Choroid plexus epithelial cell (primary cell): Measurements from ENCODE around the gene MAP4K2.

ENCODE experiments used
- DNase-seq: peaks from one replicate; pipeline ENCODE4 v3.0.0-alpha.2; 2010; ENCODE audit warnings: low read depth
- H3K4me3 ChIP-seq: 2 replicates; pipeline ENCODE4 v1.5.1; 2011; ENCODE audit warnings: low read depth, mild to moderate bottlenecking, control low read depth, low read length, moderate library complexity
- CTCF ChIP-seq: conservative IDR thresholded peaks from 2 replicates; pipeline ENCODE4 v1.5.1; 2011; ENCODE audit warnings: low read depth, mild to moderate bottlenecking, control low read depth, inconsistent platforms, low read length, moderate library complexity

MAP4K2 gene

GRCh38 chr11:64794526-64794925, 8.5 kb downstream of the MAP4K2 start:
- no peak overlapping the region for H3K4me3 ChIP-seq
- TF ChIP-seq CTCF = no peak
- DNase-seq = no peak

GRCh38 chr11:64793271-64794160, 9.5 kb downstream of the MAP4K2 start:
- H3K4me3 ChIP-seq = no peak overlapping the region
- no peak for TF ChIP-seq CTCF
- DNase-seq = no peak

- H3K4me3 ChIP-seq = no peak overlapping the region
- TF ChIP-seq CTCF = no peak
- DNase-seq = no peak
These were observed 10.5 kb downstream of the MAP4K2 start for GRCh38 chr11:64792482-64792881.

GRCh38 chr11:64791781-64792291, 11.2 kb downstream of the MAP4K2 start:
- no peak for DNase-seq
- no peak overlapping the region for H3K4me3 ChIP-seq
- no peak for TF ChIP-seq CTCF

- H3K4me3 ChIP-seq = no peak overlapping the region
These were observed 12.6 kb downstream of the MAP4K2 start for GRCh38 chr11:64790205-64791095.

More at GRCh38 chr11:64790205-64791095, 12.6 kb downstream of the MAP4K2 start:
- DNase-seq = no peak
- no peak for TF ChIP-seq CTCF
